Measurements from ENCODE around the gene FHIT.

- TF ChIP-seq CTCF (IDR thresholded peaks at IDR 0.05; ENCODE audit: low read depth, low read length, missing input control) (no peak), EGR1 (IDR thresholded peaks at IDR 0.05; ENCODE audit: low read depth in 2 of 2) (no peak), FOXA2 (IDR thresholded peaks at IDR 0.05) (no peak), YY1 (IDR thresholded peaks at IDR 0.05) (no peak), MAX (IDR thresholded peaks at IDR 0.05) (no peak), RXRA (IDR thresholded peaks at IDR 0.05) (no peak)
- TF ChIP-seq, protein P1, sequence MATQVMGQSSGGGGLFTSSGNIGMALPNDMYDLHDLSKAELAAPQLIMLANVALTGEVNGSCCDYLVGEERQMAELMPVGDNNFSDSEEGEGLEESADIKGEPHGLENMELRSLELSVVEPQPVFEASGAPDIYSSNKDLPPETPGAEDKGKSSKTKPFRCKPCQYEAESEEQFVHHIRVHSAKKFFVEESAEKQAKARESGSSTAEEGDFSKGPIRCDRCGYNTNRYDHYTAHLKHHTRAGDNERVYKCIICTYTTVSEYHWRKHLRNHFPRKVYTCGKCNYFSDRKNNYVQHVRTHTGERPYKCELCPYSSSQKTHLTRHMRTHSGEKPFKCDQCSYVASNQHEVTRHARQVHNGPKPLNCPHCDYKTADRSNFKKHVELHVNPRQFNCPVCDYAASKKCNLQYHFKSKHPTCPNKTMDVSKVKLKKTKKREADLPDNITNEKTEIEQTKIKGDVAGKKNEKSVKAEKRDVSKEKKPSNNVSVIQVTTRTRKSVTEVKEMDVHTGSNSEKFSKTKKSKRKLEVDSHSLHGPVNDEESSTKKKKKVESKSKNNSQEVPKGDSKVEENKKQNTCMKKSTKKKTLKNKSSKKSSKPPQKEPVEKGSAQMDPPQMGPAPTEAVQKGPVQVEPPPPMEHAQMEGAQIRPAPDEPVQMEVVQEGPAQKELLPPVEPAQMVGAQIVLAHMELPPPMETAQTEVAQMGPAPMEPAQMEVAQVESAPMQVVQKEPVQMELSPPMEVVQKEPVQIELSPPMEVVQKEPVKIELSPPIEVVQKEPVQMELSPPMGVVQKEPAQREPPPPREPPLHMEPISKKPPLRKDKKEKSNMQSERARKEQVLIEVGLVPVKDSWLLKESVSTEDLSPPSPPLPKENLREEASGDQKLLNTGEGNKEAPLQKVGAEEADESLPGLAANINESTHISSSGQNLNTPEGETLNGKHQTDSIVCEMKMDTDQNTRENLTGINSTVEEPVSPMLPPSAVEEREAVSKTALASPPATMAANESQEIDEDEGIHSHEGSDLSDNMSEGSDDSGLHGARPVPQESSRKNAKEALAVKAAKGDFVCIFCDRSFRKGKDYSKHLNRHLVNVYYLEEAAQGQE (IDR thresholded peaks at IDR 0.05) = no peak
These were observed 1226.9 kb downstream of the FHIT start for GRCh38 chr3:60024400-60024799.

Measured in liver (tissue), 3 donors.